HG03457 (cell line): ENCODE measurements around the gene PLA2G4C.
"Not testable (repeated sequence)": the region's sequence is repeated elsewhere in the genome, so short reads cannot be mapped to it uniquely, and the experiment has no call there.

ENCODE experiments used
- ATAC-seq: cut with Tn5 transposase; IDR thresholded peaks from one replicate; pipeline ENCODE4 v1.9.1; 2021; ENCODE audit warnings: moderate number of reproducible peaks; ENCODE audit not compliant: unreplicated experiment

The PLA2G4C gene

DNA sequence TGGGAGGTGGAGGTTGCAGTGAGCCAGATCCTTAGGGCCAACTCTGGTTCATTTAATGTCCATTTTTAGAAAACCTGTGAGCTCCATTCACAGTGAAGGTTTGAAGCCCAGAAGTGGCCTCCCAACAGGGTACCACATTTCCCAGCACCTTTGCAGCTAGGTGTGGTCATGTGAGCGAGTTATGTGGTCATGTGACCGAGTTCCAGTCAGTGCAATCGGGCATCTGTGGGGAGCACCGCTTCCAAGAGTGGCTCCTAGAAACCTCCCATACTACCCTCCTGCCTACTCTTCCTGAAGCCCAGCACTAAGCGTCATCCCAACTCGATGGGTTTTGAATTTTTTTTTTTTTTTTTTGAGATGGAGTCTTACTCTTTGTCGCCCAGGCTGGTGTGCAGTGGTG, 663 bp upstream of the PLA2G4C start:
- ATAC-seq = no peak

DNA sequence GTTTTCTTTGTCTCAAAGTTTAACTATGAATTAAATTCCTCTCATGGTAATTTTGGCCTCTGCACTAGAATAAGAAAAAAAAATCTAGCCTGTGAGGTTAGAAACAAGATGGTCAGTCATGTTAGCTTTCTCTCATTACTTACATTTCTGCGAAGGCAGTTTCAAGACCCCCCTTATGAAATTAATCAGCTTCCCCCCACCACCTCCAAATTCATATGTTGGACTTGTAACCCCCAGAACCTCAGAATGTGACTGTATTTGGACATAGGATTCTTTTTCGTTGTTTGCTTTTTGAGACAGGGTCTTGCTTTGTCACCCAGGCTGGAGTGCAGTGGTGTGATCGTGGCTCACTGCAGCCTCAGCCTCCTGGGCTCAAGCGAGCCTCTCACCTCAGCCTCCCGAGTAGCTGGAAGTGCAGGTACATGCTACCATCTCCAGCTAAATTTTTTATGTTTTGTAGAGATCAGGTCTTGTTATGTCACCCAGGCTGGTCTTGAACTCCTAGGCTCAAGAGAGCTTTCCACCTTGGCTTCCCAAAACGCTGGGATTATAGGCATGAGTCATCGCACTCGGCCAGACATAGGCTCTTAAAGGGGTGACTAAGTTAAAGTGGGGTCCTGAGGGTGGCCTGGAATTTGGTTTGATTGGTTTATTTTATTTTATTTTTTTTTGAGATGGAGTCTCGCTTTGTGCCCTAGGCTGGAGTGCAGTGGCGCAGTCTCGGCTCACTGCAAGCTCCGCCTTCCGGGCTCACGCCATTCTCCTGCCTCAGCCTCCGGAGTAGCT, 1.4 kb downstream of the PLA2G4C start:
- ATAC-seq = no peak

DNA sequence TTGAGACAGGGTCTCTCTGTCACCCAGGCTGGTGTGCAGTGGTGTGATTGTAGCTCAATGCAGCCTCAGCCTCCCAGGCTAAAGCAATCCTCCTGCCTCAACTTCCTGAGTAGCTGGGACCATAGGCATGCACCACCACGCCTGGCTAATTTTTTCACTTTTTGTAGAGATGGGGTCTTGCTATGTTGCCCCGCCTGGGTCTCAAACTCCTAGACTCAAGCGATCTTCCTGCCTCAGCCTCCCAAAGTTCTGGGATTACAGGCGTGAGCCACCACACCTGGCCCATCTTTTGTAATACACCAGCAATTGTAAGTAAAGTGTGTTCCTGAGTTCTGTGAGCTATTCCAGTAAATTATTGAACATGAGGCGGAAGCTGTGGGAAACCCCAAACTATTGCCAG, 6.7 kb downstream of the PLA2G4C start:
- no peak for ATAC-seq

DNA sequence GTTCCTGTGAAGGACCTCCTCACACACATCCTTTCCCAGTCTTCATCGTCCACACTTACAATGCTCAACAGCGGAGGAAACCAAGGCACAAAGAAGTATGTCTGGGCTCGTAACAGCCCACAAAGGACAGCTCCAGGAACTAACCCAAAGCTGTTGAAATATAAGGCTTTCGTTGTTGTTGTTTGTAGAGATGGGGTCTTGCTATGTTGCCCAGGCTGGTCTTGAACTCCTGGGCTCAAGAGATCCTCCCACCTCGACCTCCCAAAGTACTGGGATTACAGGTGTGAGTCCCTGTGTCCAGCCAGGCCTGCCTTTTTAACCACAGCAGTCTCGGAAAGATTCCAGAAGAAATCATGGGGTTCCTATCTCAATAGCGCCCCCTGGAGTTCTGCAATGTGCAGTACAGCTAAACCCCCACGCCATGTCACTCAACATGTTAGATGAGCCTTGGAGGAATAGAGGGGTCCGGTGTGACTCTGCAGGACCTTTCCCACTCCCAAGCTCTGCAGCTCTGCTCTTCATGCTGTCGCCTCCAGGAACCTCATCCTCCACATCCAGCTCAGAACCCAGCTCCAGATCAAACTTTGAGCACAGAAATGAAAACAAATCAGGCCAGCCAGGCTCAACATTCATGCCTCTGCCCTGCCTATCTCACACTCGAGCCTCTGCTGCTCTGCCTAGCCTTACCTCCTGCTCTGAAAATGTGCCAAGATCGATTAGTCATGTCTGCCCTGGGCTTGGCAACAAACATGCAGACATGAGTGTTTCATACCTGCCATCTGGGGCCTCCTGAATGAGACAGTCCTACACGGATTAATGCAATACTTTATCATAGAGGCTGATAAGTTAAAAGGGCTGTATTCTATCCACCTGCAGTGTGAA, 7.5 kb downstream of the PLA2G4C start:
- ATAC-seq = no peak

GRCh38 chr19:48095612-48096175, 14.9 kb downstream of the PLA2G4C start:
- ATAC-seq = no peak

DNA sequence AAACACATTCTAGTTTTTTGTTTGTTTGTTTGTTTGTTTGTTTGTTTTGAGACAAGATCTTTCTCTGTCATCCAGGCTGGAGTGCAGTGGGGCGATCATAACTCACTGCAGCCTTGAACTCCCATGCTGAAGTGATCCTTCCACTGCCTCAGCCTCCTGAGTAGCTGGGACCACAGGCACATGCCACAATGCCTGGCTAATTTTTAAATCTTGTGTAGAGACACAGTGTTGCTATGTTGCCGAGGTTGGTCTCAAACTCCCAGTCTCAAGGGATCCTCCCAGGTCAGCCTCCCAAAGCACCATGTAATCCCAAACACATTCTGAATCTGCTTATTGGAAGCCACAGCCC, 15.8 kb downstream of the PLA2G4C start:
- no peak for ATAC-seq

- no peak for ATAC-seq
Measured at GRCh38 chr19:48094129-48094854, 16.3 kb downstream of the PLA2G4C start.

- ATAC-seq = not testable (repeated sequence)
Measured at GRCh38 chr19:48091111-48091718, 19.4 kb downstream of the PLA2G4C start.

DNA sequence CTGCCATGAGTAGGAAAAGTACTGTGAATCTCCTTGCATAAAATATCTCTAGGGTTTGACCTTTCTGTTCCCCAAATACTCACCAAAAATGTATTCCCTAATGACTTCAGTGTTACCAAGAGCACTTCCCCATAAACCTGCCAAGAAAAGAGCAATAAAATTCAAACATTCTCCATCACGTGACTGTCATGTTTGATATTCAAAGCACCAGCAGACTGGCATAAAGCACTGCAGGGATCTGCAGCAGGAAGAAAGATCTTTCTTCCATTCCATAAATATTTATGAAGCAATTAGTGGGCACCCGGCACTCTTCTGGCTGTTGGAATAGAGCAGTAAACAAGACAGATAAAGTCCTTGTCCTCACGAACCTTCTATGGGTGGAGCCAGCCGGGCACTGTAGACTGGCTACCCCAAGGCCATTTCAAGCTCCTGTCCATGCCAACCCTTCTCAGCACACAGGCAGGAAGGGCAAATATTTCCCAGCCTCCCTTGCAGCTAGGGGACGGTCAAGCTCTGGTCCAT, 20.3 kb downstream of the PLA2G4C start:
- ATAC-seq = no peak

DNA sequence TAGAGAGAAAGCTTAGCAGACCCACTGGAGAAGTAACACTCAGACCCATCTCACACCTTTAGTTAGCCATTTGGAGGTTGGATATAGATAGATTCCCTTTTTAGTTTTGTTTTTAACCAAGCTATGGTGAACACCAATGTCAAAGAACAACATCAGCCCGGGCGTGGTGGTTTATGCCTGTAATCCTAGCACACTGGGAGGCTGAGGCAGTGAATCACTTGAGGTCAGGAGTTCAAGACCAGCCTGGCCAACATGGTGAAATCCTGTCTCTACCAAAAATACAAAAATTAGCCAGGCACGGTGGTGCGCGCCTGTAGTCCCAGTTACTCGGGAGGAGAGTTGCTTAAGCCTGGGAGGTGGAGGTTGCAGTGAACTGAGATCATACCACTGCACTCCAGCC, 21.6 kb downstream of the PLA2G4C start:
- ATAC-seq = not testable (repeated sequence)

- ATAC-seq = no peak
Measured at GRCh38 chr19:48085904-48086864, 24.4 kb downstream of the PLA2G4C start.

GRCh38 chr19:48085076-48085475, 25.5 kb downstream of the PLA2G4C start:
- no peak for ATAC-seq

- ATAC-seq = no peak
Measured at GRCh38 chr19:48081106-48081505, 29.5 kb downstream of the PLA2G4C start.

DNA sequence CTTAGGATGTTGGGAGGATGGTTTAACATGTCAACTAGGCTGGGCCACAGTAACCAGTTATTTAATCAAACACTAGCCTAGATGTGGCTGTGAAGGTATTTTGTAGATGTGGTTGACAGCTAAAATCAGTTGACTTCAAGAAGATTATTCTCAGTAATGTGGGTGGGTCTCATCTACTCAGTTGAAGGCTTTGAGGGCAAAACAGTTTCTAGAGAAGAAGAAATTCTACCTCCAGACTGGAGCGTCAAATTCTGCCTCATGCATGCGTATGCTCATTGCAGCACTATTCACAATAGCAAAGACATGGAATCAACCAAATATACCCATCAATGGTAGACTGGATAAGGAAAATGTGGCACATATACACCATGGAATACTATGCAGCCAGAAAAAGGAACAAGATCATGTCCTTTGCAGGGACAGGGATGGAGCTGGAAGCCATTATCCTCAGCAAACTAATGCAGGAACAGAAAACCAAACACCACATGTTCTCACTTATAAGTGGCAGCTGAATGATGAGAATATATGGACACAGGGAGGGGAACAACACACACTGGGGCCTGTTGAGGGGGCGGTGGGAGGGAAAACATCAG, 40.3 kb downstream of the PLA2G4C start:
- not testable (repeated sequence) for ATAC-seq

DNA sequence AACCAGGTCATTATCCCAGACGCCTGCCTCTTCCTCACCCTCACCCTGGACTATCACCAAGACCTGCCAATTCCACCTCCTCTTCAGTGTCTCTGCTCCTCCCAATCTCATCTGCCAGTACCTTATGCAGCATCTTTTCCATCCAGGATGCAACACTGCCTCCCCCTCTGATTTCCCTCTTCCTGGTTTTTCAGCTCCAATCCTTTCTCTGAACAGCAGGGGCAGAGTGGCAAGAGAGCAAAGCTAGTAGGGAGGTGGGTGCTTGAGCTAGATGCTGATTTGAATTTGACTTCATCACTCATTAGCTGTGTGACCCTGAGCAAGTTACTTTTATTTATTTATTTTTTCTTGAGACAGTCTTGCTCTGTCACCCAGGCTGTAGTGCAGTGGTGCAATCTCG, 41.2 kb downstream of the PLA2G4C start:
- no peak for ATAC-seq

DNA sequence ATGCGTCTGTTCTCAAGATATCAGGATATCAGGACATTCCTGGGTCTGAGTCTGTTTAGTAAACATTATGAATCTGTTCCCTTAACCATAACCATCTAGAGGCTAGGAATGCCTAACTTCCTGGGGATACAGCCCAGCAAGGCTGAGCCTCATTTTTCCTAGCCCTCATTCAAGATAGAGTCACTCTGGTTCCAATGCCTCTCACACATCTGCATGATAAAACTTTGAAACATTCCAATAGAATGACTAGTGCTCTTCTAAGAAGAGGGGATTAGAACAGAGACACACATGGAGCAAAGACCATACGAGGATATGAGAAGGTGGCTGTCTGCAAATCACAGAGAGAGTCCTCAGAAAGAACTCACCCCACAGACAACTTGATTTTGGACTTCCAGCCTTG, 46.1 kb downstream of the PLA2G4C start:
- ATAC-seq = no peak

DNA sequence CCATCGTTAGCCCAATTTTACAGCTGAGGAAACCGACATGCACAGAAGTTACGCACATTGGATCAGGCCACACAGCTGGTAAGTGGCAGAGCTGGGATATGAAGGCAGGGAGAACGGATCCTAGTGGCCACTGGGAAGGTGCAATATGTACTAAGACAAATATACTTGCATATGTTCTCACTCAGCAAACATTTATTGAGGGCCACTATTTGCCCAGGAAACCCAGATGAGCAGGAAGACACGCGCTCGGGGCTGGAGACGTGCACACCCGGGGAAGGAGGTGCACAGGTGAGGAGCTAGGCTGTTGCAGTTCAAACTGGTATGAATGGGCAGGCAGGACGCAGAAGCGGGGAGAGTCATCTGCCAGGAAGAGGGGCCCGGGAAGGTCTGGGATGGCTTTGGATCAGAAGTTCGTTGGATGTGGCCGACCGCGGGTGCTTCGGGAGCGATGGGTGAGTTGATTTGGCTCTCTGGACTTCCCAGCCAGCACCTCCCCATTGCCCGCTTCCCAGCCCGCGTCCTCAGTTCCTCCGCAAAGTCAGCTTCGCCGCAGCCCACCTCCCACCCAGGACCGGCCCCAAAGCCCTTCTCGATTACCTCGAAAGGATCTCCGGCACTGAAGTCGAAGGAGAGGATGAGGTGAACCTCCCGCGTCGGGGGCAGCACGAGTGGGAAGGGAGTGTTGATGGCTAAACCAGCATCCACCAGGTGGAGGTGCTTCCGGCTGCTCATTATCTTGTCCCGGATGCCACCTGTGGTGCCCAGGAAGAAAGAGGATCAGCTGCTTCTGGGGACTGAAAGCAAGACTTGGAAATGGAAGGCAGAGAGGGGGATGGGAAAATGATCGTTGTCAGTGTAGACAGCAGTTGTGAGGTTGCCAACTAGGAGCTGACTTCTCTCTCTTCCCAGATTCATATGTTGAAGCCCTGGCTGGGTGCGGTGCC, 48.9 kb downstream of the PLA2G4C start:
- no peak for ATAC-seq

DNA sequence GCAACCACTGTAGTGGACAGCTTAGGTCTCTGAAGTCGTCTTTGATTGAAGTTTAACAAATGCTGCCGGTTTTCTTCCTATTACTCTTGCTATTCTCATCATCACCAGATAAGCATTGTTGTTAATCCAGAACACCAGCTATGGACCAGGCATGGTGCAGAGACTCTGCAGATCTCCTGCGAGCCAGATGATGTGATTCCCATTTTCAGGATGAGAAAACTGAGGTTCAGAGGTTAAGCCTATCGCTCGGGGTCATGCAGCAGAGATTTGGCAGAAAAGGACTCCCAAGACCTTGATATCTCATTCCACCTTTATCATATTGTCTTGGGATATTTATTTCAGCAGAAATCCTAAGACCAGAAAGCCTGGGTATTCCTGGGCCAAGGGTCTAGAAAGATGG, 50.2 kb downstream of the PLA2G4C start:
- ATAC-seq = no peak
